RWPE1 (cell line): Measurements from ENCODE around the gene CCDC92B.

Experiments
- CTCF ChIA-PET: fragments of 350-600 bp; sonication (Branson Sonifier 250); formaldehyde crosslinking; extraction: SDS; loops from one replicate; lab custom pipeline; 2021; lab: Yijun Ruan, JAX
- POLR2A ChIA-PET: fragments of 400-600 bp; formaldehyde crosslinking; extraction: SDS; loops from one replicate; lab custom pipeline; 2020; ENCODE audit warnings: antibody characterized with exemption; ENCODE audit not compliant: low non-redundant PET; lab: Yijun Ruan, JAX
- DNase-seq: peaks from one replicate; pipeline ENCODE4 v3.0.0; 2012; ENCODE audit warnings: low spot score
- H3K27ac ChIP-seq: fragments of 450-650 bp; 2 replicates; pipeline ENCODE4 v1.5.1; 2017
- TF ChIP-seq, protein P1 (sequence below): fragments of 450-650 bp; conservative IDR thresholded peaks from 2 replicates; pipeline ENCODE4 v1.5.1; 2017; ENCODE audit warnings: low read depth, mild to moderate bottlenecking

CCDC92B gene

DNA sequence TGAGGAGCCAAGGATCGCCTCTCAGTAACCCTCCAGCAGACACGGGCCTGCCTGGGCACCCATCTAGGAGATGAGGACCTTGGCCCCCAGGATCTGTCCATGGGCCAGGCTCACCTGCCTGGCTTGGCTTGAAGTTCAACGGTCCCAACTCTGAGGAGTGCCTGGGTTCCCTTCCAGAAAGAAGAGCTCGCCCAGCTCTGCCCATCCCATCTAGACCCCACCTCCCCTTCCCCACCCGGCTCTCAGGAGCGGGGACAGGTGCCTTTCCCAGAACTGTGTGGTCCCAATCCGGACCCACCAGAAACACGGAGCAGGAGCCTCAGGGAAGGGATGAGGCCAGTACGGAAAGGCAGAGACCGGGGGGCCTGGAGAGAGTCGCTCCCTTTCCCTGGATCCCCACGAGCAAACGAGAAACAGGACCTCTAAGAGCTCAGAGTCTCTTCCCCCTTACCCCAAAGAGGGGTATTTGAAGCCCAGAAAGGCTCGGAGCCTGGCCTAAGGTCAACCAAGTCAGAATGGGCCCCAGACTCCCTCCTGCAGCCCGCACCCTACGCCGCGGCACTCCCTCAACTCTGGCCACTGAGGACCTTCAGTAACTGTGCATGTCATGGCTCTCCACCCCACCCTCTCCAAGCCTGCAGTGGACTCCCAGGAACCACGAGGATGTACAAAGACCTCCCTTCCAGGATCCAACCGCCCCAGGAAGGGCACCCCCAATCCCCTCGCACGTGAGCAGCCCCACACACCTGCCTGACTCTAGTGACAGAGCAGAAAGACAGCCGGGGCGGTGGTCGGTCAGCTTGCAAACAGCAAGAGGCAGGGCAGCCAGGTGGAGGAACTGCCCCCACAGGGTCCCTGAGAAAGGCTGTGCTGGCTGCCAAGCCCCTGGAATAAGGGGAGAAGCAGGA, 43.3 kb downstream of the CCDC92B start:
- H3K27ac ChIP-seq: peak overlapping the region; percentile 85
- ChIA-PET CTCF (no interaction called here), POLR2A (interaction anchor here (0.6 kb wide), 1 partner anchor 954 kb away, joined by 3 read pairs; no protein-coding TSS in a partner anchor)
- TF ChIP-seq, protein P1, sequence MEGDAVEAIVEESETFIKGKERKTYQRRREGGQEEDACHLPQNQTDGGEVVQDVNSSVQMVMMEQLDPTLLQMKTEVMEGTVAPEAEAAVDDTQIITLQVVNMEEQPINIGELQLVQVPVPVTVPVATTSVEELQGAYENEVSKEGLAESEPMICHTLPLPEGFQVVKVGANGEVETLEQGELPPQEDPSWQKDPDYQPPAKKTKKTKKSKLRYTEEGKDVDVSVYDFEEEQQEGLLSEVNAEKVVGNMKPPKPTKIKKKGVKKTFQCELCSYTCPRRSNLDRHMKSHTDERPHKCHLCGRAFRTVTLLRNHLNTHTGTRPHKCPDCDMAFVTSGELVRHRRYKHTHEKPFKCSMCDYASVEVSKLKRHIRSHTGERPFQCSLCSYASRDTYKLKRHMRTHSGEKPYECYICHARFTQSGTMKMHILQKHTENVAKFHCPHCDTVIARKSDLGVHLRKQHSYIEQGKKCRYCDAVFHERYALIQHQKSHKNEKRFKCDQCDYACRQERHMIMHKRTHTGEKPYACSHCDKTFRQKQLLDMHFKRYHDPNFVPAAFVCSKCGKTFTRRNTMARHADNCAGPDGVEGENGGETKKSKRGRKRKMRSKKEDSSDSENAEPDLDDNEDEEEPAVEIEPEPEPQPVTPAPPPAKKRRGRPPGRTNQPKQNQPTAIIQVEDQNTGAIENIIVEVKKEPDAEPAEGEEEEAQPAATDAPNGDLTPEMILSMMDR: no peak
- no peak for DNase-seq

GRCh38 chr17:2705263-2705662, 44.2 kb downstream of the CCDC92B start:
- CTCF ChIA-PET: interaction anchor here (0.7 kb wide), 1 partner anchor 73 kb away, joined by 4 read pairs; no protein-coding TSS in a partner anchor
- peak overlapping the region; percentile 85 for H3K27ac ChIP-seq
- DNase-seq: no peak
- TF ChIP-seq, protein P1: no peak
- POLR2A ChIA-PET: no interaction called here

GRCh38 chr17:2704890-2705248, 44.6 kb downstream of the CCDC92B start:
- H3K27ac ChIP-seq: no peak overlapping the region
- CTCF ChIA-PET: interaction anchor here (0.7 kb wide), 1 partner anchor 73 kb away, joined by 4 read pairs; no protein-coding TSS in a partner anchor
- TF ChIP-seq, protein P1: no peak
- DNase-seq: no peak
- POLR2A ChIA-PET: no interaction called here

- CTCF ChIA-PET: interaction anchor here (0.7 kb wide), 1 partner anchor 74 kb away, joined by 4 read pairs; no protein-coding TSS in a partner anchor
- TF ChIP-seq, protein P1: no peak
- peak overlapping the region; percentile 0; the same call in 1 of the 2 replicates for H3K27ac ChIP-seq
- no peak for DNase-seq
- POLR2A ChIA-PET: no interaction called here
Measured at GRCh38 chr17:2704031-2704889, 45.2 kb downstream of the CCDC92B start.

DNA sequence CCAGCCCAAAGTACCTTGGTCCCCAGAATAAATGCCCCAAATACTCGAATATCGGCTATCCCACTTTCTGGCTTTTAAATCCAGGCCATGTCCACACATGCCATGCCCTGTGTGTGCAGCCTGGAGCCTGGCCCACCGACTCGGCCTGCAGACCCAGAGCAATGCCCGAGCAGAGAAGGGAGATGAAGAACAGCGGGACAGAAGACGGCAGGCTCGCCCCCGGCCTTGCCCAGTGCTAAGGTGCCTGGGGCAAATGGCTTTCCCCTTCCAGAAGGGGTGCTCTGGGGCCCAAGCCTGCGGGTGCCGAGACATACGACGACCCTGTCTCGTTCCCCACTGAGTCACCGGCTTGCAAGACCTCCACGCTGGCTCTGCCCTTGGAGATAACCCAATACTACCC, 45.8 kb downstream of the CCDC92B start:
- H3K27ac ChIP-seq: peak overlapping the region; percentile 0; the same call in 1 of the 2 replicates
- TF ChIP-seq, protein P1: no peak
- ChIA-PET POLR2A (no interaction called here), CTCF (no interaction called here)
- DNase-seq: no peak

DNA sequence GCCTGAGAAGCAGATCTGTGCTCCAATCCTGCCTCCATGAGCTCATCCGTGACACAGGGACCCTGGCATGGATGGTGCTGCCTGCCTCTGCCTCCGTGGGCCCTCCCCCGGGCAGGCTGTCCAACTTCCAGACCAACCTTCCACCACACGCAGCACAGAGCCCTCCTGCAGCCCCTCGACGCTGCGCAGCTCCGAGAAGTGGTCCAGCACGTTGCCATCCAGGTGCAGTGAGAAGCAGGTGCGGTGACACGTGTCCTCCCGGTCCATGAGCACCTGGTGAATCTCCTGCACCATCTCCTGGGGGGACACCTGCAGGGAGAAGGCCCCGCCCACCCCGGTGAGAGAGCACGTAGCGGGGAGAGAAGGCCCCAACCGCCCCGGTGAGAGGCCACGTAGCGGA, 46.3 kb downstream of the CCDC92B start:
- H3K27ac ChIP-seq: 0 out of 2 replicates have a peak overlapping the region, but pooled peaks have one; percentile 23
- TF ChIP-seq, protein P1: no peak
- ChIA-PET POLR2A (no interaction called here), CTCF (no interaction called here)
- no peak for DNase-seq
